Uterus (tissue), 4 donors: ENCODE data around the gene PJA1. TPM values are rescaled to one million over a fixed set of nuclear protein-coding genes. Genes with fewer than 3 reads are reported as not detected.

ENCODE experiments used
- DNase-seq, 2 donors: peaks; one replicate each; pipeline ENCODE4 v3.0.0-alpha.2; 2019 to 2020
- H3K27ac ChIP-seq, 2 donors: fragments of 200-600 bp; sonication (generic); 1 replicate in 1 of 2; 2 replicates in 1 of 2; pipeline ENCODE4 v1.5.1; 2016 to 2018
- H3K27me3 ChIP-seq, 2 donors: fragments of 200-600 bp; sonication (generic); one replicate each; pipeline ENCODE4 v1.5.1; 2018 to 2019; ENCODE audit warnings: control low read depth in 1 of 2
- H3K36me3 ChIP-seq, 2 donors: fragments of 200-600 bp; sonication (generic); one replicate each; pipeline ENCODE4 v1.5.1; 2019; ENCODE audit warnings: control low read depth in 1 of 2
- H3K4me1 ChIP-seq, 2 donors: fragments of 200-600 bp; sonication (generic); one replicate each; pipeline ENCODE4 v1.5.1; 2018 to 2019; ENCODE audit warnings: control low read depth in 1 of 2
- H3K4me3 ChIP-seq, 2 donors: fragments of 200-600 bp; sonication (generic); 1 replicate in 1 of 2; 2 replicates in 1 of 2; pipeline ENCODE4 v1.5.1; 2018 to 2019; ENCODE audit warnings: mild to moderate bottlenecking in 1 of 2
- H3K9me3 ChIP-seq, 2 donors: fragments of 200-600 bp; sonication (generic); one replicate each; pipeline ENCODE4 v1.5.1; 2019; ENCODE audit warnings: control low read depth in 1 of 2
- POLR2A ChIP-seq, 2 donors: fragments of 450-650 bp; IDR thresholded peaks; one replicate each; pipeline ENCODE4 v1.6.1; 2016; ENCODE audit warnings: antibody characterized with exemption in 2 of 2, mild to moderate bottlenecking in 1 of 2, moderate library complexity in 1 of 2
- intact Hi-C: fragments of 100-400 bp; cut with DNase I; formaldehyde crosslinking; loops from one replicate; pipeline ENCODE4 v1.15.1; 2023; ENCODE audit warnings: low total_unique reads
- total RNA-seq, 4 donors: library from RNA; depleted of rRNA in 3 of 4; stranded (reverse); fragments of >200 nt in 3 of 4; gene quantifications; one replicate each; pipeline versions ENCODE4 v1.1.0 to v1.2.4, GENCODE V29; 2014 to 2023
- TF ChIP-seq, protein P1 (sequence below), 4 experiments: fragments of 200-600 bp in 2 of 4; fragments of 450-650 bp in 2 of 4; sonication (generic) in 2 of 4; IDR thresholded peaks; one replicate each; pipeline ENCODE4 v1.5.1; 2016 to 2019; ENCODE audit warnings: antibody characterized with exemption in 4 of 4, mild to moderate bottlenecking in 2 of 4, moderate library complexity in 1 of 4
- donor health status: DM: yes; HTN: yes; CAD: no.

Gene PJA1
- total RNA-seq, 4 donors from 2014 or later, result 9.7 to 68.0 (median 26.1) TPM

DNA sequence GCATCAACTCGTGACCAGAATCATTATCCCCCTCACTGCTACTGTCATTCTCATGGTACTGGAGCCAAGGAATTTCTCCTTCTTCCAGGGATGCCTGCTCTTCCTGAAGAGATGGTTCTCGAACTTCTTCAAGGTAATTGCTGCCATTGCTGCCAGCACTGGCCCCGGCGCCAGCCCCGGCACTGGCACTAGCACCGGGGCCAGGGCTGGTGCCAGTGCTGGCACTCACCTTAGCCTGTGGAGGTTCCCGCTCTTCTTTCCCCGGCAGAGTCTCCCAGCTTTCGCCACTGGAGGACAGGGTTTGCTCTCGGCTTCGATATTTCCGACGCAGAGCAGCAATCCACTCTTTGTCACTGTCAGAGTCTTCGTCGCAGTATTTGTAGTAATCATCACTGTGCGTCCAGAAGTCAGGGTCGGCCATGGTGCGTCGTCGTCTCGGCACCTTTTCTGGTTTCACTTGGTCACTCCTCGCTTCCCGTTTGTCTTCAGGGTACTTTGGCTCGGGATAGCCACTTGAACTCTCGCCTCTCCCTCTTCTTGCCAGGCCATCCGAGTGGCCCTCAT, 3.4 kb downstream of the PJA1 start:
- Histone ChIP-seq H3K36me3 (no peaks in the 10 kb centered on the region), H3K4me3 (no peak overlapping the region), H3K27ac (no peak overlapping the region), H3K9me3 (no peaks in the 10 kb centered on the region), H3K27me3 (no peaks in the 10 kb centered on the region), H3K4me1 (no peaks in the 10 kb centered on the region)
- intact Hi-C loops, result no loop called here
- DNase-seq, result no peak
- no peak for TF ChIP-seq POLR2A (IDR thresholded peaks at IDR 0.05)
- TF ChIP-seq, protein P1, sequence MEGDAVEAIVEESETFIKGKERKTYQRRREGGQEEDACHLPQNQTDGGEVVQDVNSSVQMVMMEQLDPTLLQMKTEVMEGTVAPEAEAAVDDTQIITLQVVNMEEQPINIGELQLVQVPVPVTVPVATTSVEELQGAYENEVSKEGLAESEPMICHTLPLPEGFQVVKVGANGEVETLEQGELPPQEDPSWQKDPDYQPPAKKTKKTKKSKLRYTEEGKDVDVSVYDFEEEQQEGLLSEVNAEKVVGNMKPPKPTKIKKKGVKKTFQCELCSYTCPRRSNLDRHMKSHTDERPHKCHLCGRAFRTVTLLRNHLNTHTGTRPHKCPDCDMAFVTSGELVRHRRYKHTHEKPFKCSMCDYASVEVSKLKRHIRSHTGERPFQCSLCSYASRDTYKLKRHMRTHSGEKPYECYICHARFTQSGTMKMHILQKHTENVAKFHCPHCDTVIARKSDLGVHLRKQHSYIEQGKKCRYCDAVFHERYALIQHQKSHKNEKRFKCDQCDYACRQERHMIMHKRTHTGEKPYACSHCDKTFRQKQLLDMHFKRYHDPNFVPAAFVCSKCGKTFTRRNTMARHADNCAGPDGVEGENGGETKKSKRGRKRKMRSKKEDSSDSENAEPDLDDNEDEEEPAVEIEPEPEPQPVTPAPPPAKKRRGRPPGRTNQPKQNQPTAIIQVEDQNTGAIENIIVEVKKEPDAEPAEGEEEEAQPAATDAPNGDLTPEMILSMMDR (IDR thresholded peaks at IDR 0.05), result no peak

DNA sequence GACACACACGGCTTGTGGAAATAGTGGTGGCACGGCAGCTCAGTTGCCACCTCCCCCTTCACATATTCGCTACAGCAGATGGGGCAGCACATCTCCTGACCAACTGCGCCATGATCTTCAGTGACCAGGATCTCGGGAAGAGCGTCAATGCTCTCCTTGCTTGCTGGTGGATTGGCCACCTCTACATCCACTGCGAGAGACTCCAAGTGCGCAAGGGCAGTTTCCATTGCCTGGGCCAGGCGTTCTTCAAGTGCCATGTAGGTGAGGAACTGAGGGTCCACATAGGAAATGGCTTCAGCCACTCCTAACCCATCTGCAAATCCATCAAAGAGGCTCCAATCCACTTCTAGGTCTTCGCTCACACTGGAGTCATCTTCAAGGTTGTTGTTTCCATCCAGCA, 3.9 kb downstream of the PJA1 start:
- TF ChIP-seq, protein P1 (IDR thresholded peaks at IDR 0.05), result no peak
- TF ChIP-seq POLR2A (IDR thresholded peaks at IDR 0.05), result no peak
- intact Hi-C loops, result no loop called here
- no peaks in the 10 kb centered on the region for H3K9me3 ChIP-seq
- DNase-seq, result no peak
- no peak overlapping the region for H3K4me3 ChIP-seq
- no peaks in the 10 kb centered on the region for H3K27me3 ChIP-seq
- H3K27ac ChIP-seq, result no peak overlapping the region
- no peaks in the 10 kb centered on the region for H3K4me1 ChIP-seq
- no peaks in the 10 kb centered on the region for H3K36me3 ChIP-seq

DNA sequence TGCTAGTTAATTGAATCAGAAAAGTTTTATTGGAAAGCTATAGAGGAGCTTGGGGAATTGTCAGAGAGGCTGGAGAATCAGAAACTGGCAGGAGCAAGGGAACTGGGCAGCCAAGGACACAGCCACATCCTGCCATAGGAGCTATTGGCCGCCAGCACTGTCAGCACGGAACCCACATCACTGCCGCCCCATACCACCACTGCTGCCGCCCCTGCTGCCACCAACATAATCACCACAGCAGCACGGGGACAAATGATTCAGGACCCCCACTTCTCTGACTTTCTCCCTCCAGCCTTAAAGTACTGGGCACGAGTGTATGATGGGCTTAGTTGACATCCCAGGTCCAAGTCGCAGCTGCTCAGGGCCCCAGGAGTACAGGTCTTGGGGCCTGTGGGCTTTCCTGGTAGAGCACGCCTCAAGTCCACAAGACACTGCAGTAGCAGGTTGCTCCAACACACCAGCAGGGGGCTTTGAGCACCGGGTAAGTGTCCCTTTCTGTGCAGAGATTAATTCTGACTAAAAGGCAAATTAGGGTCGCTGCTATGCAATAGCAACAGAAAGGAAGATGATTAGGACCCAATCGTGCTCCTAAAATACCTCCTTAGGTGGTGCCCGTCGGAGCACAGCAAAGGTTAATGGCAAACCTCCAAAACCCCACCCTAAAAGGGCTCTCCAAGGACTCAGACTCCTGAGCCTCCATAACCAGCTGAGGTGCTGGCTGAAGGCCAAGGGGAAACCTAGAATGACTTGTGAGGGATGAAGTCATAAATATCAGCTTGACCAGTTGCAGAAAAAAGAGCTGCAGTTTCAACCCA, 6.9 kb downstream of the PJA1 start:
- TF ChIP-seq POLR2A (IDR thresholded peaks at IDR 0.05), result no peak
- TF ChIP-seq, protein P1 (IDR thresholded peaks at IDR 0.05), result peak; percentile 35 to 53 (median 45)
- no peak overlapping the region for H3K4me3 ChIP-seq
- no peaks in the 10 kb centered on the region for H3K4me1 ChIP-seq
- H3K27ac ChIP-seq, result no peak overlapping the region
- intact Hi-C loops, result no loop called here
- H3K9me3 ChIP-seq, result no peaks in the 10 kb centered on the region
- H3K36me3 ChIP-seq, result no peaks in the 10 kb centered on the region
- H3K27me3 ChIP-seq, result no peaks in the 10 kb centered on the region
- DNase-seq, result peak; percentile 55 to 74

DNA sequence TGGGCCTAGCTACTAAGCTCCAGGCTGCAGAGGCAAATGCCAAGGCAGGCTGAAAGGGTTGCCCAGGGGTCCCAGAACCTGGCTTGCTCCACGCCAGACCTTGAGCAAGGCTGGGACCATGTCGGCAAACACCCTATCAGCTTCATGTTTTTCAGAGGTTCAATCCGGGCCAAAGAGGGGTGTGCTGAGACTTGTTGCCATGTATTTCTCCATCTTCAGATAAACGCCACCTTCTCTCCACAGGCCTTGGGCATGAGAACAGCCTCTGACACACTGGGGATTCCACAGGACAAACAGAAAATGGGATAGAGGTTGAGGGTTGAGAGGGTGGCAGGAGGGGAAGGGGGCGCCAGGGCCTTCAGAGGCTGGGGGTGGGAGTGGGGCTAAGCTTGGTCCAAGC, 8.6 kb downstream of the PJA1 start:
- TF ChIP-seq, protein P1 (IDR thresholded peaks at IDR 0.05), result no peak
- no peak for DNase-seq
- H3K9me3 ChIP-seq, result no peaks in the 10 kb centered on the region
- H3K27ac ChIP-seq, result no peak overlapping the region
- no peak overlapping the region for H3K4me3 ChIP-seq
- intact Hi-C loops, result no loop called here
- no peaks in the 10 kb centered on the region for H3K4me1 ChIP-seq
- no peaks in the 10 kb centered on the region for H3K36me3 ChIP-seq
- no peaks in the 10 kb centered on the region for H3K27me3 ChIP-seq

DNA sequence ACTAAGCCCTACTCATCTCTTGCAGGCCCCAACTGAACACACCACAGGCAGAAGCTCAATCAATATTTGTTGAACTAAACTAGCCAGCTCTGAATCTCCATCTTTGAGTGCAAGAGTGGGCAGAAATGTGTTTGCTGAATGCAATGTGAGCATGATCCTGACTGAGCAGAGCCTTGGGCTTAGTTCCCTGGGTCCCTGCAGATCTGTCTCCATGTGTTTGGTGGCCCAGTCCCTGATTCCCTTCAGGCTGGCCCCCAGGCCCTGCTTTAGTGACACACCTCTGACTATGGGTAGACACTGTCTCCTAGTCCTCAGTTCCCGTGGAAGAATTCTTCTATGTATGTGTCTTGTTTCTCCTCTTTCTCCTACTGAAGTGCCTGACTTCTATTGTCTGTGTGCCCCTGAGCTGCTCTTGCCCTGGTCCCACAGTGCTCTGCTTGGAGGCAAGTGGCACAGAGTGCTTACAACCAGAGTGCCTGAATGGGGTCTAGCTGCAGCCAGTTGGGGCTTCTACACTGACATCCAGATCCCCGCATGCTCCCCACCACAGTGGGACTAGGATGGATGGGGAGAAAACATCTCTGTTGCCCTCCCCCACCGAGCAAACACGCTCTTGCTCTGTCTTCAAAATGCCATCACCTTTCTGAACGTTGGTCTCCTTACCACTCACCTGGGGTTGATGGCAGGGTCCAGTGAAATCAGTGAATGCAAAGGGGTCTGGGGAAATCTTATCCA, 9.3 kb downstream of the PJA1 start:
- H3K27ac ChIP-seq, result no peak overlapping the region
- H3K36me3 ChIP-seq, result no peaks in the 10 kb centered on the region
- no peak for TF ChIP-seq POLR2A (IDR thresholded peaks at IDR 0.05)
- H3K27me3 ChIP-seq, result no peaks in the 10 kb centered on the region
- no peak overlapping the region for H3K4me3 ChIP-seq
- intact Hi-C loops, result no loop called here
- no peaks in the 10 kb centered on the region for H3K9me3 ChIP-seq
- no peak for DNase-seq
- no peaks in the 10 kb centered on the region for H3K4me1 ChIP-seq
